SK-N-MC (cell line): Measurements from ENCODE around the gene RNF14.
"Not testable (repeated sequence)": the region's sequence is repeated elsewhere in the genome, so short reads cannot be mapped to it uniquely, and the experiment has no call there.

ENCODE experiments used
- EZH2 ChIP-seq: fragments of 200-600 bp; sonication (generic); IDR thresholded peaks from one replicate; pipeline ENCODE4 v1.6.1; 2017; ENCODE audit warnings: antibody characterized with exemption
- FOXP2 ChIP-seq: optimal IDR thresholded peaks from 2 replicates; pipeline ENCODE3; 2011; ENCODE audit warnings: mild to moderate bottlenecking, moderate library complexity; ENCODE audit not compliant: insufficient read depth; ENCODE audit errors: extremely low read length, control extremely low read depth
- POLR2AphosphoS5 ChIP-seq: IDR thresholded peaks from 2 replicates; pipeline ENCODE4 v1.6.1; 2012; ENCODE audit warnings: mild to moderate bottlenecking, low read depth, low read length, borderline replicate concordance

DNA sequence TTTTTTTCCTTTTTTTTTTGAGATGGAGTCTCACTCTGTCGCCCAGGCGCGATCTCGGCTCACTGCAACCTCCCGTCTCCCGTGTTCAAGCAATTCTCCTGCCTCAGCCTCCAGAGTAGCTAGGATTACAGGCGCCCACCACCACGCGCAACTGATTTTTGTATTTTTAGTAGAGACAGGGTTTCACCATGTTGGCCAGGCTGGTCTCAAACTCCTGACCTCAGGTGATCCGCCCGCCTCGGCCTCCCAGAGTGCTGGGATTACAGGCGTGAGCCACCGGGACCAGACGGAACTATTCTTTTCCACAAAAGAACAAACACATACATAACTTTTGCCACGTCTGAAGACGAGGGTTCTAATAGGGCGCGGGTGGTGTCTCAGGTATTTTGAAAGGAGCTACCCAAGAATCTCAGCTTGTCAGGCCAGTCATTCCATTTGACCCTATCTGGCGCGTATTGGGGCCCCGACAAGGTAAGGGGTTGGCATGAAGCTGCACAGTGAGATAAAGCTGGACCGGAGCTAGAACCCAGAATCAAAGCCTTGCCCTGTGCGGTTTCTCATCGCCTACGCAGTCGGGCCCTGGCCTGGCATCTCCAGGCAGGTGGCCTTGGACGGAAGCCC, 46.0 kb upstream of the RNF14 start:
- TF ChIP-seq POLR2AphosphoS5, EZH2, FOXP2: not testable (repeated sequence)
